Gastrocnemius medialis (tissue), 4 donors: ENCODE results near the gene LRFN3.

Source experiments
- POLR2A ChIP-seq, 2 donors: fragments of 450-650 bp; IDR thresholded peaks; one replicate each; pipeline ENCODE4 v1.6.1; 2017; ENCODE audit warnings: antibody characterized with exemption in 2 of 2, mild to moderate bottlenecking in 2 of 2, moderate library complexity in 2 of 2
- TF ChIP-seq, protein P1 (sequence below), 5 experiments: fragments of 450-650 bp in 3 of 5; fragments of 200-600 bp in 2 of 5; sonication (generic) in 2 of 5; IDR thresholded peaks in 4 of 5; conservative IDR thresholded peaks in 1 of 5; 1 replicate in 4 of 5; 2 replicates in 1 of 5; pipeline ENCODE4 v1.5.1; 2016 to 2019; ENCODE audit warnings: antibody characterized with exemption in 5 of 5, mild to moderate bottlenecking in 3 of 5, moderate library complexity in 3 of 5

DNA sequence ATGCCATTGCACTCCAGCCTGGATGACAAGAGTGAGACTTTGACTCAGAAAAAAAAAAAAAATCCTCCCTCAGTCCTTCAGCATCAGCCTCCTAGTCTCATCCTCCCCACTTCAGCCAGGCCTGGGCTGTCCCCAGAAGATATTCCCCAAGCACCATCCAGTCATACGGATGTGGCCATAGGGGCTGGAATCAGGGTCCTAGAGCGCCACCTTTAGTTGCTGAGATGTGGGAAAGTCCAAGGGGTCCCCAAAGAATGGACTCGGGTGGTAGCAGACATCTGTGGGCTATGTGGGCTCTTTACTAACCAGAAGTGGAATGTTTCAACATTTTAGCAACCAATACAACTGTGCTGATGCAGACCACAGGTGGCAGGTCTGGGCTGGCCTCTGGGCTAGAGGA, 25.0 kb upstream of the LRFN3 start:
- TF ChIP-seq, protein P1, sequence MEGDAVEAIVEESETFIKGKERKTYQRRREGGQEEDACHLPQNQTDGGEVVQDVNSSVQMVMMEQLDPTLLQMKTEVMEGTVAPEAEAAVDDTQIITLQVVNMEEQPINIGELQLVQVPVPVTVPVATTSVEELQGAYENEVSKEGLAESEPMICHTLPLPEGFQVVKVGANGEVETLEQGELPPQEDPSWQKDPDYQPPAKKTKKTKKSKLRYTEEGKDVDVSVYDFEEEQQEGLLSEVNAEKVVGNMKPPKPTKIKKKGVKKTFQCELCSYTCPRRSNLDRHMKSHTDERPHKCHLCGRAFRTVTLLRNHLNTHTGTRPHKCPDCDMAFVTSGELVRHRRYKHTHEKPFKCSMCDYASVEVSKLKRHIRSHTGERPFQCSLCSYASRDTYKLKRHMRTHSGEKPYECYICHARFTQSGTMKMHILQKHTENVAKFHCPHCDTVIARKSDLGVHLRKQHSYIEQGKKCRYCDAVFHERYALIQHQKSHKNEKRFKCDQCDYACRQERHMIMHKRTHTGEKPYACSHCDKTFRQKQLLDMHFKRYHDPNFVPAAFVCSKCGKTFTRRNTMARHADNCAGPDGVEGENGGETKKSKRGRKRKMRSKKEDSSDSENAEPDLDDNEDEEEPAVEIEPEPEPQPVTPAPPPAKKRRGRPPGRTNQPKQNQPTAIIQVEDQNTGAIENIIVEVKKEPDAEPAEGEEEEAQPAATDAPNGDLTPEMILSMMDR (IDR thresholded peaks at IDR 0.05 in 4 of 5, conservative IDR thresholded peaks at IDR 0.05 in 1 of 5) = no peak
- TF ChIP-seq POLR2A (IDR thresholded peaks at IDR 0.05) = no peak
